ENCODE results near the gene PLCXD3. TPM values are rescaled to one million over a fixed set of nuclear protein-coding genes. Genes with fewer than 3 reads are reported as not detected.

The PLCXD3 gene, protein sequence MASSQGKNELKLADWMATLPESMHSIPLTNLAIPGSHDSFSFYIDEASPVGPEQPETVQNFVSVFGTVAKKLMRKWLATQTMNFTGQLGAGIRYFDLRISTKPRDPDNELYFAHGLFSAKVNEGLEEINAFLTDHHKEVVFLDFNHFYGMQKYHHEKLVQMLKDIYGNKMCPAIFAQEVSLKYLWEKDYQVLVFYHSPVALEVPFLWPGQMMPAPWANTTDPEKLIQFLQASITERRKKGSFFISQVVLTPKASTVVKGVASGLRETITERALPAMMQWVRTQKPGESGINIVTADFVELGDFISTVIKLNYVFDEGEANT
- total RNA-seq = not detected

DNA sequence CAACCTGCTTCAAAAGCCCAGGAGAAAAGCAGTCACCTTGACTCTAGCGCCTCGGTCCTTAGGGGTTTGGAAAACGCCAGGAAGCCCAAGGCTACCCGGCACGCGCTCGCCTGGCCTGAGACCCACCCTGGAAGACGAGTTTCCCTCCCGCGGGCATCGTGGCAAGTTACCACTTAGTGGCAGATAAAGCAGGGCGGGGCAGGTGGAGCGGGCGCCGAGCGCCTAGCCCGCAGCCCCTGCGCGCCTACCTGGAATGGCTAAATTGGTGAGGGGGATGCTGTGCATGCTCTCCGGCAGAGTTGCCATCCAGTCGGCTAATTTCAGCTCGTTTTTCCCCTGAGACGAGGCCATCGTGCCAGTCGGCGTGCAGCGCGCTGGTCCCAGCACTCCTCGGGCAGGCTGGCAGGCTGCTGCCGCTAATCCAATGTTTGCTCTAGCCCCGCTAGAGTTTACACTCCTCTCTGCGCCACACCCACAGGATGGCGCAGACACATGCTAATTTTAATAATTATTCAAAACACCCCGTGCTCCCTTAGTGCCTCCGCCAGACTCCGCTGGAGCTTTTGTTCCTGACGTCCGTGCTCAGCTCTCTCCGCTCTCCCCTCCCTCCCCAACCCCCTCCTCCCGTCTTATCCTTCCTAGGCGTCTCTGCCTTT, at the start of gene PLCXD3:
Gene PLCXD3 (minus strand): TSS at position 426 of the 656 bp plus-strand sequence. CDS start 75 bp downstream, at position 351.
- CTCF ChIA-PET = no interaction called here
- POLR2A ChIA-PET = no interaction called here

DNA sequence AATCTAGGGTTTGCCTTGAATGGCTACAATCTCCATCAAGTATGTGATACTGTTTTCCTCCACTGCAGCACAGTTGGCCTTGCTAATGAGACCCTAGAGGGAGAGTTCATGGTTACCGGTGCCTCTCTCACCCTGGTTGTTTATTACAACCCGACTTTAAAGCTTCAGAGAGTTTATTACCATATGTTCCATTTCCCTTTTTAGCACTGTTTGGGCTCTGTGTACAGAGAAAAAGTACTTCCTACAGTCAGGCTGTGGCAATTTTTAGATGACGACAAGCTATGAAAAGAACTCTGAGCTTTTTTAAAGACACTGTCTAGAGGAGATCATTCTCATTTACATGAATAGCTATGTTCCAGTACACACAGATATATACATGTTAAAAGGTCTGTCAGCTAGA, 48.8 kb upstream of the PLCXD3 start:
- ChIA-PET CTCF (no interaction called here), POLR2A (no interaction called here)

DNA sequence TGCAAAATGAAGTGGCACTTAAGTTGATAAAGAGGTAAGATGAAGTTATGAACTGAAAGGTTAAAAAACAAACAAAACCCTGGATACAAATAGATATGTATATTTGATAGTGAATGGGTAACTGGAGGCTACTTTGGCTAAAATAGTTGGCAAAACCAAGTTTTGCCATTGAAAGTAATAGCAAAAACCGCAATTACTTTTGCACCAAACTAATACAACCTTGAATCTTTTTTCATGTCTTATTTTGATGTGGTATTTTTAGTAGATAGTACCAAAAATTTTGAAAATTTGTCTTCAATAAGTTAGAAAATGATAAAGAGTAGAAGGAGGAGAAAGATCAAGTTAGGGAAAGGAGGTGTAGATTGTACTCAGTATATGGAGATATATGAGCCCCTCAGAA, 47.9 kb upstream of the PLCXD3 start:
- CTCF ChIA-PET = no interaction called here
- POLR2A ChIA-PET = no interaction called here

DNA sequence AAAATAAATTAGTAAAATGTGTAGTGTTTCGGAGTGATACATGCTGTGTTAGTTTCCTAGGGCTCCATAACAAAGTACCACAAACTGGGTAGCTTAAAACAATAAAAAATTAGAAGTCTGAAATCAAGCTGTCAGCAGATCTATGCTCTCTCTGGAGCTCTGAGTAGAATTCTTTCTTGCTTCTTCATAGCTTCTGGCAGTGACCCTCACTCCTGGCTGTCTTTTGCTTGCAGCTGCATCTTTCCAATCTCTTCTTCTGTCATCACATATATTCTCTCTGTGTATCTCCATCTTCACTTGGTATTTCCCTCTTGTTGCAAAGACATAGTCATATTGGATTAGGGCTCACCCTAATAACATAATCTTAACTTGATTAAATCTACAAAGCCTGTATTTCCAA, 37.6 kb upstream of the PLCXD3 start:
- ChIA-PET CTCF (no interaction called here), POLR2A (no interaction called here)

DNA sequence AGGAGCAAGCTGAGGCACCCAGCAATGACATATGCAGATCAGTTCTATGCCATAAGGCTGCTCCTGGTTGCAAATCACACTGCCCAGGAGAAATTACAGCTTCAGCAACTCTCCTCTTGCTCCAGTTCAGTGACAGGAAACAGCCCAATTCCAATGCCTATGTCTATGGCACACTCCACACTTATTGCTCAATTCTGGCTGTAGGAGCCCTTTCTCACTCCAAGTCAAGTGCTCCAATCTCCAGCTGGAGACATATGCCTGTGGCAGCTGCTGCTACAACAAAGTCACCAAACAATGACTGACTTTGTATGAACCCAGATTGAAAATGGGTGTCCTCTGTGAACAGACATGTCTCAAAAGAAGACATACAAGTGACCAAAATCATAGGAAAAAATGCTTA, 31.8 kb upstream of the PLCXD3 start:
- ChIA-PET CTCF (no interaction called here), POLR2A (no interaction called here)

DNA sequence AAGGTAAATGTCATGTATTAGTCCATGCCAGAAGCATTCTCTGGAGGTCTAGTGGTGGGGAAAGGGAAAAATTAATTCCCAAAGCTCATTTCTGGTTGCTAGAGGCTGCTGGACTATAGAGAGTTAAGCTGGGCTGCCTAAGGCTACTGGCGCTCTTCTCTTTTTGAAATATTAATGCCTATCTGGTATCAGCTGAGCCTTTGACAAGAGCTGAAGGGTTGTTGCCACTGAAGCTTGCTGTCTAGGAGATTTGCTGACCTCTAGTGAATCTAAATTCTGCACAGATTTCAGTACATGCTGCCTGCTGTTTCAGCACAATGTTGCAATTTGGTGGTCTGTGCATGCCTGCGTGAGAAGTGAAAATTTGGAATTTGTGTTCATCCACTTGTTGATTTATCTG, 29.1 kb upstream of the PLCXD3 start:
- POLR2A ChIA-PET = no interaction called here
- CTCF ChIA-PET = no interaction called here

DNA sequence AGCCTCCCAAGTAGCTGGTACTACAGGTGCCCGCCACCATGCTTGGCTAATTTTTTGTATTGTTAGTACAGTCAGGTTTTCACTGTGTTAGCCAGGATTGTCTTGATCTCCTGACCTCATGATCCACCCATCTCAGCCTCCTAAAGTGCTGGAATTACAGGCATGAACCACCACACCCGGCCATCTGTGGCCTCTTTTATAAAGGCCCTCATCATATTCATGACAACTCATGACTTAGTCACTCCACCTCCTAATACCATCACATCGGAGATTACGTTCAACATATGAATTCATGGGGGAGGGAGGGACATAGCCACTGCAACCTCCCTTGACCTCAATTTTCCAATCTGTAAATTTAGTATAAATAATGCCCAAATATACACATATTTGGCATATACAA, 27.2 kb upstream of the PLCXD3 start:
- ChIA-PET POLR2A (no interaction called here), CTCF (no interaction called here)

DNA sequence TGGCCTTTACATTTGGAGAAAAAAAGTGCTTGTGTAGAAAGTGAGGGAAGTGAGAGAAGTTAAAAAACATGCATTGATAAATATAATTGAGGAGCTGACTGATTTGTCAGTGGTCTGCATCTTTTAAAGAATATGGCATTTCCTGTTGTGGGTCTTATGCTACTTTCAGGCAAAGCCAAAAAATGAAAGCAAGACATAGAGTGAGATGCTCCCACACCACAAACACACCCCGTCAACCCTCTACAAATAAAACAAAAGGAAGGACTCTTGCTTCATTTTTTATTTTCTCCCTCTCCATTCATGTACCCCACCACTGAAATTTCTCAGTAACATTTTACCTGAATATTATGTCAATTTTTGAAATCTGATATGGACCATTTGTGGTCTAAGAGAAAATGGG, 22.1 kb upstream of the PLCXD3 start:
- POLR2A ChIA-PET = no interaction called here
- CTCF ChIA-PET = no interaction called here

DNA sequence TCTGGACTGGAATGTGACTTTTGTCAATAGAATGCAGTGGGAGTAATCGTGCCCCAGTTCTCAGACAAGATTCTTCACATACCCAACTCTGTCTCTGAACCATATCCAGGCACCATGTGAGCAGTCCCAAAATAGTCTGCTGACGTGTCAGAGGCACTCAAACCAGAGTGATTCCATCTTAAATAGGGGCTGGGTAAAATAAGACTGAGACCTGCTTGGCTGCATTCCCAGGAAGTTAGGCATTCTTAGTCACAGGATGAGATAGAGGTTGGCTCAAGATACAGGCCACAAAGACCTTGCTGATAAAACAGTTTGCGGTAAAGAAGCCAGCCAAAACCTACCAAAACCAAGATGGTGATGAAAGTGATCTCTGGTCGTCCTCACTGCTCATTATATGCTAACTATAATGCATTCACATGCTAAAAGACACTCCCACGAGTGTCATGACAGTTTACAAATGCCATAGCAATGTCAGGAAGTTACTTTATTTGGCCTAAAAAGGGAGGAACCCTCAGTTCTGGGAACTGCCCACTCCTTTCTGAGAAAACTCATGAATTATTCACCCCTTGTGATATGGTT, 16.9 kb upstream of the PLCXD3 start:
- POLR2A ChIA-PET = no interaction called here
- CTCF ChIA-PET = no interaction called here

DNA sequence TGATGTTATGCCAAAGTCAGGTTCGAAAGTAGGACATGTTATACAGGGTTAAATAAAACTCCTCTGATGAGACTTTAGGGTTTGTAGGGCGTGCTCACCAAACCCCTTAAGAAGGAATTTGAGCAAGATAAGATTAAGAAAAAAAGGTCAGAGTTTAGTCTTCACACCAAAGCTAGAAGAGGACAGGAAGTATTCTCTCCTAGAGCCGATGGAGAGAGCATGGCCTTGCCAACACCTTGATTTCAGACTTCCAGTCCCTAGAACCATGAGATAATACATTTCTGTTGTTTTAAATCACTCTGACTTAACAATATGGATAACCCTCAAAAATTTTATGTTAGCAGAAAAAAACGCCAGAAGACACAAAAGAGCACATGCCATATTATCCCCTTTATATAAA, 16.3 kb upstream of the PLCXD3 start:
- POLR2A ChIA-PET = no interaction called here
- CTCF ChIA-PET = no interaction called here

DNA sequence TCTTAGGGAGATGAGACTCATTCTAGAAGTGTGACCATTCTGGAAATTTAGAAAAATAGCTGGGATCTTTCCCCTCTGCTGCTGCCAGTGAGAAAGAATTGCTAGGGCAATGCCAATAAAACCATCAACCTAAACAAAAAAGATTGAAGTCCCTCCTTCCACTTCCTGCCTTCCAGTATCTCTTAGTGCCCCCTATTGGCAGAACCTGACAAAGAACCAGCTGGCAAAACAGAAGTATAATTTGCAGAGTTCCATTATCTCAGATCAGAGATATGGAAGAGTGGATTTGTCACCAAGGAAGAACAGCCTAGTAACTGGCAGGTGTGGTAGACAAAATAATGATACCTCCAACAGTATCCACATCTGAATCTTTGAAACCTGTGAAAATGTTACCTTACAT, 13.8 kb upstream of the PLCXD3 start:
- POLR2A ChIA-PET = no interaction called here
- CTCF ChIA-PET = no interaction called here

DNA sequence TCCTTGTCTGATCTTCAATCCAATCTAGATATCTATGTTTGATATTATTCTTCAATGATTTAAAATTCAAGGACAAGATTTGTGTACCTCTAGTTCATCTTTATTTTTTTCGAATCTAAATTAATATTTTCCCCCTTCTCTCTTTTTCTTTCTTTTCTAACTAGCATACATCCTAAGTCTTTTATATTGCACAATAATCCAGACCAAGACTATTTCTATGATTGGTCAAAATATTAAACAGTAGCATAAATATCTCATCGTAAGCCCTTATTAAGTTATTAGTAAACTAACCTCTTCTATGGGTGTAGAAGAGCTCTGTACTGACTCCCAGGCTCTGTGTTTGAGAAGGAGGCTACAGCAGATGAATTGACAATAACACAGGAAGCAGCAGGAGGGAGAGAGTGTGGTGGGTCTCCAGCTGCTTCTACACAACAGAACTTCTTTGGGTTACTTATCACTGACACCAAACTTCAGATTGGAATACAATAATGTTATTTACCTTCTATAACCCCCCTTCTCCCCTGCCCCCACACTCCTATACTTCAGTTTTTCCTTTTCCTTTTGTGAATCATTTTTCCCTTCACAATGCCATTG, 11.9 kb upstream of the PLCXD3 start:
- CTCF ChIA-PET = no interaction called here
- POLR2A ChIA-PET = no interaction called here

DNA sequence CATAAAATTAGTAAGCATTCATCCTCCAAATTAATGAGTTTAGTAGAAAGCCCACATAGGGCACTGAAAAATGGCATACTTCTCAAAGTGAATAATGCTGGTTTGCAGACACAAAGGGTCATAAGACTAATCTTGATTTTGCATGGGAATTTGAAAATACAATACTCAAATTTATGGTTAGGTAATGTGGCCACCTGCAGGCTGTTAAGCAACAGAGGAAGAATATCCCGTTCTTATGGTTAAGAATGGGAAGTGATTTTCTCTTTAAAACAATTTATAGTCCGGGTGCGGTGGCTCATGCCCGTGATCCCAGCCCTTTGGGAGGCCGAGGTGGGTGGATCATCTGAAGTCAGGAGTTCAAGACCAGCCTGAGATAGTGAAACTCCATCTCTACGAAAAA, 9.4 kb upstream of the PLCXD3 start:
- POLR2A ChIA-PET = no interaction called here
- CTCF ChIA-PET = no interaction called here

DNA sequence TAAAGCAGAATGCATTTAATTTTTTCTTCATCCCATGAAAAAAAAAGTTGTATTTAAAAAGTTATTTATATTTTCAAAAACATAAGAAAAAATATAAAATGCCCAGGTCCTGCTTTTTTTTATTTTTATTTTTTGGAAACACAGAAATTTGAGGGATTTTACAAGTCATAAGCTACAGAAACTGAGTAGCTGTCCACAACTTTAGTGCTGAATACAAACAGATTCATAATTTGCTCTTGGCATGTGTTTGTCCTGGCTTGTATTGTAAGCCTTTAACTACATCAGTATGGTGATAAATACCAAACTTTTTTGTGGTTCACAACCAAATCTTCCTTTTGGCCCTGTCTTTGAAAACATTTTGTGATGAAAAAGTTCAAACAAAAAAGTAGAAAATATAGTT, 7.5 kb upstream of the PLCXD3 start:
- ChIA-PET CTCF (no interaction called here), POLR2A (no interaction called here)

DNA sequence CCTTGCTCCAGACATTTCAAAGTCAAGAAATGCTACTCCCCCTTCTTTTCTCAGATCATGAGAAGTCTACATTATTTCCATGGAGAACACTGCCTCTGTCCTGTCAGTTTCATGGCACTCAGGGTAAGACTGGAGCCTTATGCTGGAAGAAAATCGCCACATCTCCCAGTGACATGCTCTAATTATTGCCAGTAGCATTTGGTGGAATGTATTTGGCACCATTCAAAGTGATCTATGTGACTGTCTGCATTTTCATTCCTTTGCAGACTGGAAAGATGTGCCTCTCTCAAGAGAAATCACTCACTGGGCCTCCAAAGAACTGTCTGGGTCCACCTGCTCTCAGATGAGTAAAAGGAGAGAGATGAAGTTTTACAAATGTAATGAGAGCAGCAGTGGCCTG, 840 bp upstream of the PLCXD3 start:
- ChIA-PET POLR2A (no interaction called here), CTCF (no interaction called here)

DNA sequence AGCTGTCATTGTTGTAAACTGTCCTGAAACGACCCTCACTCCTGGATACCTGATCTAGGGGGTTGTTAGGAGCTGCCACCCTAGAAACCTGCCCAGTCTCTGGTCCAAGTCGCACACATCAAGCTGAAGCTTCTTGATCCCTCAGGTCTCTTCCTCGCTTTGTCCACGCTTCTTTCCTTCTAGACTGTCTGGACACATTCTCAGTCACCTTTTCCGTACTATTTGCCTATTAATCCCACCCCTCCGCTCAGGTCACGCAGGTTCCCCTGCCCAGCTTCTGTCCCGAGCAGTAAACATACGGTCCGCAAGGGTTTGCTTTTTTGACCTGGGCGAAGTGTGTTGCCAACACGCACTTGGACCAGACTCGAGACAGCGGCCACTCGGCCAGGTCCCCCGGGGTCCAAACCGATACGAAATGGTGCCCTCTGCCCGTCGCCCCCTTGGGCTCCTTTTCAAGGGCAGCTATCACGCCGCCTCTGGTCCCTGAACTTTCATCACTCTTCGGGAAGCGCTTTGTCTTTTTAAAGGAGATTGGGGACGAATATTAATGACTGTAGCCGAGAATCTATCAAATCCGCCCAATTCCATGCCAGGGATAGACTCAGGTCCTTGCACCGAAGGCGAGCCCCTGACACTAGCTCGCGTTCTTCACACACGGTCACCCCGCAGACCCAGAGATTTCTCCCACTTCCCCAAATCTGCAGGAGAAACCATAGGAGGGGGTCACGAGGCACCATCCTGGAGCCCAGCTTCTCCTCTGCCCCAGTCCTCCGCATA, 814 bp downstream of the PLCXD3 start:
- CTCF ChIA-PET = no interaction called here
- POLR2A ChIA-PET = no interaction called here

DNA sequence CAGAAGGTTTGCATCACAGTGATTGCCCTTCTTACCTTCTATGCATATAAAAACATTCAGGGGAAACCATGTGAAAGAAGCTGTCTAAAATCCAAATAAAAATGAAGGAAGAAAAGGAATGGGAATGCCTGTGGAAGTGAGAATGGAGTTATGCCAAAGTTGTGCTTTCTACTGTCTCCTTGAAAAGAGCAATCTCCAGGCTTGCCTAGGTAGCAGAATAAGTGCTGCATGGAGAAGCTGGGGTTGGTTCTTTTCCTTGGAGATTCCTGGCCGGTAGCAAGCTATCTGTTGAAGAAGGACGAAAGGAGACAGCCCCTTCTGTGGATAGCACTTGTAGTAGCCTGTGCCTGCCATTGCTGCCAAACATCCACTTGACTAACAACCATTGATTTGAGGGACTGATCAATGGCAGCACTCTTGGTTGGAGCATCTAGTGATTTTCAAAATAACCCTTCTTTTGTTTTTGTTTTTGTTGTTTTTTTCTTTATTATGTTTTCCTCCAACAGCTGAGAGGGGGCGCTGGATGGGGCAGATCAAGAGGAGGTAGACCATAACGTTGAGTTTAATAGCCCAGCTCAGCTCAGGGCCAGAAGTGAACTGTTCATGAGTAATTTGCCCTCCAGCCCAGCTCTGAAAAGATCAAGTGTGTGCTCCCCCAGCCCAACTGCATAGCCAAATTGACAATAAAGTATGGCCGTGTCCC, 1.6 kb downstream of the PLCXD3 start:
- ChIA-PET CTCF (no interaction called here), POLR2A (no interaction called here)

DNA sequence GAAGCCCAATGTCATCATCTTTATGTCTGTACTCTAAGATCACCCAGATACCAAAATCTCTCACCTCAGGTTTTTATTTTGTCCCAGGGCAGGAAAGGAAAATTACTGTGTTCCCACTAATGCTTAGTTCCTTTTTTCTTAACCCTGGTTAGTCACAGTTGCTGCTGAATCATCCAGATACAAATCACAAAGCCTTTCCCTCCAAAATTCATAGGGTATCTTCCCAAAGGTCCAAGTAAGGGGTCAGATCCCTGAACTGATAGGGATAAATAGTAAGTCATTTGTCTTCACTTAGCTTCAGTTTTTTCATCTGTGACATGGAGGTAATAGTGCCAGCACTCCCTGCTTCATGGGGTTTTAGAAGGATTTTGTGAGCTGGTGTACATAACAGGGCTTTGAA, 2.2 kb downstream of the PLCXD3 start:
- ChIA-PET POLR2A (no interaction called here), CTCF (no interaction called here)

DNA sequence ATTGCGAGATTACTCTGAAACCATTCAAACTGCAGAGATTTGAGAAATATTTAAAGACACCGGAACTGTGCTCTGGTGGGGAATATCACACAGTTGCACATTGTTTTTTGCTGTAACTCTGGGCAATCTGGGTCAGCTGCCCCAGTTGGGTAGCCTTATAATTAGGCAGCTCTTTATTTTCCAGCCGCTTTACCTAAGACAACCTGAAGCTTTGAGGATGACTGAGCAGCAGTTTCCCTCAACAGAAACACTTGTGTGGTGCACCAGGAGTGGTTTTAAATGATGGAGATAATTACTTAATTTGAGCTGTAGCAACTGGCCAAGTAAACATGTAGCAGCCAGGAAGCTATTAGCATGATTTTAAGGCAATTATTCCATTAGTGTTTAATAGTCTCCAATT, 2.9 kb downstream of the PLCXD3 start:
- CTCF ChIA-PET = no interaction called here
- POLR2A ChIA-PET = no interaction called here

DNA sequence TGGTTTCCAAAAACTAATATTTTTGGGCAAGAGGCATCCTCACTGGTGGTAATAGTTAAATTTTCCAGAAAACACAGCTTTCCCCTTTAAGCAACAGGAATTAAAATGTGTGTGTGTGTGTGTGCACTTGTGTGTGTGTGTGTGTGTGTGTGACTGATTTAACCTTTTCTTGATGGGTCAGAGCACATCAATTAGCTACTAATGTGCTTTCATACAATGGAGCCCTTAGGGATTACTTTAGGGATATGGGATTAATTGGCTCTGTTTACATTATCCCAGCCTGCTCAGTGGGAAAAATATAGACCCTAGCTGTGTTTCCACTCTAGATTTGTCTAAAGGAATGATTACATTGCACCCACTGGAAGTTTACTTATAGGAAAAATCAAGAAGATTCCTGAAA, 6.5 kb downstream of the PLCXD3 start:
- ChIA-PET CTCF (no interaction called here), POLR2A (no interaction called here)
